OCI-M1 (cell line): ENCODE measurements around the gene COG7.
"Not testable (repeated sequence)": the region's sequence is repeated elsewhere in the genome, so short reads cannot be mapped to it uniquely, and the experiment has no call there.

ENCODE experiments used
- DNase-seq: peaks from one replicate; lab custom pipeline; 2025; lab: John Stamatoyannopoulos, UW

COG7 gene

GRCh38 chr16:23409522-23409921, 43.5 kb downstream of the COG7 start:
- no peak for DNase-seq

GRCh38 chr16:23408823-23409298, 44.1 kb downstream of the COG7 start:
- no peak for DNase-seq

GRCh38 chr16:23408242-23408822, 44.7 kb downstream of the COG7 start:
- DNase-seq, result no peak

- DNase-seq, result no peak
These were observed 45.4 kb downstream of the COG7 start for GRCh38 chr16:23407436-23408127.

GRCh38 chr16:23406546-23407240, 46.3 kb downstream of the COG7 start:
- no peak for DNase-seq

- DNase-seq, result no peak
These were observed 47.0 kb downstream of the COG7 start for GRCh38 chr16:23406024-23406423.

- no peak for DNase-seq
These were observed 49.4 kb downstream of the COG7 start for GRCh38 chr16:23403547-23403946.

GRCh38 chr16:23402100-23402499, 50.9 kb downstream of the COG7 start:
- DNase-seq, result no peak

- DNase-seq, result no peak
These were observed 51.9 kb downstream of the COG7 start for GRCh38 chr16:23401139-23401538.

- not testable (repeated sequence) for DNase-seq
These were observed 52.5 kb downstream of the COG7 start for GRCh38 chr16:23400447-23400846.

- no peak for DNase-seq
These were observed 53.8 kb downstream of the COG7 start for GRCh38 chr16:23398987-23399805.

GRCh38 chr16:23397464-23397863, 55.5 kb downstream of the COG7 start:
- DNase-seq, result no peak

GRCh38 chr16:23395732-23396131, 57.3 kb downstream of the COG7 start:
- no peak for DNase-seq

- no peak for DNase-seq
These were observed 58.7 kb downstream of the COG7 start for GRCh38 chr16:23394141-23394831.

GRCh38 chr16:23392223-23392600, 60.8 kb downstream of the COG7 start:
- DNase-seq, result no peak

GRCh38 chr16:23391381-23392222, 61.4 kb downstream of the COG7 start:
- DNase-seq, result no peak

- not testable (repeated sequence) for DNase-seq
These were observed 63.1 kb downstream of the COG7 start for GRCh38 chr16:23389936-23390335.

- DNase-seq, result no peak
These were observed 63.8 kb downstream of the COG7 start for GRCh38 chr16:23389201-23389600.

- DNase-seq, result no peak
These were observed 64.2 kb downstream of the COG7 start for GRCh38 chr16:23388786-23389185.

- DNase-seq, result no peak
These were observed 65.3 kb downstream of the COG7 start for GRCh38 chr16:23387666-23388065.

GRCh38 chr16:23385441-23385840, 67.5 kb downstream of the COG7 start:
- DNase-seq, result no peak
